DMS79 (cell line): Measurements from ENCODE around the gene RPS14.
"Not testable (repeated sequence)": the region's sequence is repeated elsewhere in the genome, so short reads cannot be mapped to it uniquely, and the experiment has no call there.

ENCODE experiments used
- DNase-seq: peaks from one replicate; lab custom pipeline; 2025; lab: John Stamatoyannopoulos, UW

Gene RPS14

GRCh38 chr5:150443242-150444075 is 6.1 kb downstream of the RPS14 start:
- no peak for DNase-seq

- no peak for DNase-seq
These were observed 6.8 kb downstream of the RPS14 start for GRCh38 chr5:150442699-150443080.

GRCh38 chr5:150441813-150442698 is 7.5 kb downstream of the RPS14 start:
- no peak for DNase-seq

GRCh38 chr5:150440948-150441812 is 8.4 kb downstream of the RPS14 start:
- DNase-seq: no peak

GRCh38 chr5:150438873-150439546 is 10.5 kb downstream of the RPS14 start:
- no peak for DNase-seq

- DNase-seq: no peak
These were observed 13.3 kb downstream of the RPS14 start for GRCh38 chr5:150436141-150436680.

- DNase-seq: no peak
These were observed 15.1 kb downstream of the RPS14 start for GRCh38 chr5:150434464-150434863.

- DNase-seq: no peak
These were observed 18.0 kb downstream of the RPS14 start for GRCh38 chr5:150431574-150431973.

- DNase-seq: no peak
These were observed 18.5 kb downstream of the RPS14 start for GRCh38 chr5:150431048-150431447.

- DNase-seq: no peak
These were observed 20.1 kb downstream of the RPS14 start for GRCh38 chr5:150429410-150429873.

- DNase-seq: no peak
These were observed 20.6 kb downstream of the RPS14 start for GRCh38 chr5:150428978-150429377.

- DNase-seq: no peak
These were observed 21.2 kb downstream of the RPS14 start for GRCh38 chr5:150428106-150428876.

- DNase-seq: not testable (repeated sequence)
These were observed 23.4 kb downstream of the RPS14 start for GRCh38 chr5:150426165-150426564.

- no peak for DNase-seq
These were observed 26.8 kb downstream of the RPS14 start for GRCh38 chr5:150422758-150423157.

- no peak for DNase-seq
These were observed 27.5 kb downstream of the RPS14 start for GRCh38 chr5:150422075-150422474.

GRCh38 chr5:150419630-150420270 is 29.8 kb downstream of the RPS14 start:
- DNase-seq: no peak

- not testable (repeated sequence) for DNase-seq
These were observed 35.4 kb downstream of the RPS14 start for GRCh38 chr5:150413902-150414790.

GRCh38 chr5:150413176-150413901 is 36.2 kb downstream of the RPS14 start:
- DNase-seq: no peak
